Epithelial cell of esophagus (primary cell): ENCODE data around the gene LILRA2.

Experiments
- DNase-seq: peaks from one replicate; pipeline ENCODE4 v3.0.0; 2010; ENCODE audit warnings: low read depth
- H3K4me3 ChIP-seq: 2 replicates; pipeline ENCODE4 v1.5.1; 2011; ENCODE audit warnings: mild to moderate bottlenecking, low read length, control low read depth
- TF ChIP-seq, protein P1 (sequence below): IDR thresholded peaks from 2 replicates; pipeline ENCODE4 v1.5.1; 2011; ENCODE audit warnings: low read depth, mild to moderate bottlenecking, low read length, control low read depth, inconsistent platforms; ENCODE audit not compliant: insufficient read depth; ENCODE audit errors: missing control alignments

LILRA2 gene

GRCh38 chr19:54573330-54573872 lies at the start of gene LILRA2:
TSS of gene LILRA2 (plus strand) at chr19:54573790. CDS start at chr19:54573879, 89 bp downstream.
- TF ChIP-seq, protein P1, sequence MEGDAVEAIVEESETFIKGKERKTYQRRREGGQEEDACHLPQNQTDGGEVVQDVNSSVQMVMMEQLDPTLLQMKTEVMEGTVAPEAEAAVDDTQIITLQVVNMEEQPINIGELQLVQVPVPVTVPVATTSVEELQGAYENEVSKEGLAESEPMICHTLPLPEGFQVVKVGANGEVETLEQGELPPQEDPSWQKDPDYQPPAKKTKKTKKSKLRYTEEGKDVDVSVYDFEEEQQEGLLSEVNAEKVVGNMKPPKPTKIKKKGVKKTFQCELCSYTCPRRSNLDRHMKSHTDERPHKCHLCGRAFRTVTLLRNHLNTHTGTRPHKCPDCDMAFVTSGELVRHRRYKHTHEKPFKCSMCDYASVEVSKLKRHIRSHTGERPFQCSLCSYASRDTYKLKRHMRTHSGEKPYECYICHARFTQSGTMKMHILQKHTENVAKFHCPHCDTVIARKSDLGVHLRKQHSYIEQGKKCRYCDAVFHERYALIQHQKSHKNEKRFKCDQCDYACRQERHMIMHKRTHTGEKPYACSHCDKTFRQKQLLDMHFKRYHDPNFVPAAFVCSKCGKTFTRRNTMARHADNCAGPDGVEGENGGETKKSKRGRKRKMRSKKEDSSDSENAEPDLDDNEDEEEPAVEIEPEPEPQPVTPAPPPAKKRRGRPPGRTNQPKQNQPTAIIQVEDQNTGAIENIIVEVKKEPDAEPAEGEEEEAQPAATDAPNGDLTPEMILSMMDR, result no peak
- no peak within 1 kb of the TSS for H3K4me3 ChIP-seq
- no peak for DNase-seq

- TF ChIP-seq, protein P1, result no peak
- DNase-seq, result no peak
- no peak overlapping the region for H3K4me3 ChIP-seq
These were observed 48.0 kb upstream of the LILRA2 start for GRCh38 chr19:54525636-54526035.

DNA sequence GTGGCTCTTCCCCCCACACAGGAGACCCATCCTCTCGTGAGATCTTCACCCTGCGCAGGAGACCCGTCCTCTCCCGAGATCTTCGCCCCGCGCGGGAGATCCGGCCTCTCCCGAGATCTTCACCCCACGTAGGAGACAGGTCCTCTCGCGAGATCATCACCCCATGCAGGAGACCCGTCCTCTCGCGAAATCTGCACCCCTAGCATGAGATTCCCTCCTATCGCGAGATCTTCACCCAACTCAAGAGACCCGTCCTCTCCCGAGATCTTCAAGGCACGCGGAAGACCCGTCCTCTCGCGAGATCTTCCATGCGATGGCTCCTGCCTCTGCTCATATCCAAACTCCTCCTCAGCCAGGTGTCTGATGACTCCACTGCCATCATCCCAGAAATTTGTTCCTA lies 46.6 kb upstream of the LILRA2 start:
- no peak for DNase-seq
- H3K4me3 ChIP-seq, result no peak overlapping the region
- TF ChIP-seq, protein P1, result no peak

GRCh38 chr19:54530866-54531265 lies 42.7 kb upstream of the LILRA2 start:
- DNase-seq, result no peak
- H3K4me3 ChIP-seq, result no peak overlapping the region
- TF ChIP-seq, protein P1, result no peak

DNA sequence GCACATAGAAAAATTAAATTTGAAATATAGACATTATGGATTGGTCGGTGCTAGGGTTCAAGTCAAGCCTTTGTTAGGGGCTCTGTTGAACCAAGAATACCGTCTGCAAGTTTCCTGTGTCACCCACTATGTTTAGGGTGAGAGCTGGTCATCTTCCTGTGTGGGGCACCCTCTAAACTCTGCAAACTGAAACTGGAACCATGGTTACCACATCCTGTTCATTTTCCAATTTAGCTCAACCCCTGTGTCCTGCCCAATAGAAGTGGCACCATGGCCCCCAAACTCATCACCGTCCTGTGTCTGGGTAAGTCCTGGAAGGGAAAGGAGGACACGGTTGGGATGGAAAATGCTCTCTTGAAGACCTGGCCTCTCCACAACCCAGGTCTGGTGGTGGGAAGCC lies 41.1 kb upstream of the LILRA2 start:
- no peak for DNase-seq
- TF ChIP-seq, protein P1, result no peak
- no peak overlapping the region for H3K4me3 ChIP-seq

DNA sequence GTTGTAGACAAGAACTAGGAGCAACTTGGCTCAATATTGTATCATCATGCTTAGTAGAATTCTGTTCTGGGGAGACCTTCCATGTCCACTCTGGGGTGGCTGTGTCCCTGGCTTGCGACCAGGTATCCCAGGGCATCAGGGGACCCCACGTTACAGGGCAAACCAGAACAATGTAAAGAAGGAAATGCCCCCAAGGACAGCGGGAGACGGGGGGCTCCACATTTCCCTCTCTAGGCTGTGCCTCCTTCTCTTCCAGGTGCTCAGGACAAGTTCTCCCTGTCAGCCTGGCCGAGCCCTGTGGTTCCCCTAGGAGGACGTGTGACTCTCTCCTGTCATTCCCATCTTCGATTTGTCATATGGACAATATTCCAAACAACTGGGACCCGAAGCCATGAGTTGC lies 40.1 kb upstream of the LILRA2 start:
- DNase-seq, result no peak
- H3K4me3 ChIP-seq, result no peak overlapping the region
- TF ChIP-seq, protein P1, result no peak

DNA sequence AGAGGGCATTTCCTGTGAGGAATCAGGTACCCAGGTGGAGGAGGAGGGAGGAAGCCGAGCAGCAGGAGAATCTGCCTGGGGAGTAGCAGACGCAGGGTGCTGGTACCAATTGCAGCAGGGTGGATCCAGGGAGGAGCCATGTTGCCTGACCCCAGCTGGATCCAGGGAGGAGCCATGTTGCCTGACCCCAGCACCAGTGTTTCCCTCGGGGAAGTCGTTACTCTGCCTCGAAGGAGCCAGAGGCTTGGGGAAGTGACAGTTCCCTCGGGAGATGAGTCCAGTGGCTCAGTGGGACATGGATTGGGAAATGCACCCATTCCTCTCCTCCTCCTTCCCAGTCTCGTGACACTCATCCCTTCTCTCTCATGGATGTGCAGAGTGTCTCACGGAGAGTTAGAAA lies 39.4 kb upstream of the LILRA2 start:
- DNase-seq, result no peak
- no peak overlapping the region for H3K4me3 ChIP-seq
- TF ChIP-seq, protein P1, result no peak
